Measurements from ENCODE around the gene ETV6. TPM values are rescaled to one million over a fixed set of nuclear protein-coding genes. Genes with fewer than 3 reads are reported as not detected.

ETV6 gene
- total RNA-seq, 2 experiments from 2014 or later, result 55.3 to 57.5 TPM

- no peak overlapping the region for H3K27ac Mint-ChIP-seq
- H3K27me3 Mint-ChIP-seq, result no peaks in the 10 kb centered on the region
- peaks cover 54% of the 10 kb centered on the region for H3K36me3 Mint-ChIP-seq
- intact Hi-C loops (cut with micrococcal nuclease), result loop anchor here (5.0 kb wide), 3 partner anchors 67 to 227 kb away; no protein-coding TSS in a partner anchor
- peaks cover 49% of the 10 kb centered on the region for H3K4me1 Mint-ChIP-seq (ENCODE audit: low read depth)
- ChIA-PET POLR2A (no interaction called here), CTCF (no interaction called here)
- no peaks in the 10 kb centered on the region for H3K9me3 Mint-ChIP-seq
- DNase-seq, result no peak
- no peak overlapping the region for H3K4me3 Mint-ChIP-seq
These were observed 229.8 kb downstream of the ETV6 start for GRCh38 chr12:11879306-11879705.

GRCh38 chr12:11880381-11880780 is 230.9 kb downstream of the ETV6 start:
- CTCF ChIA-PET, result no interaction called here
- Mint-ChIP-seq H3K4me1 (ENCODE audit: low read depth) (peaks cover 41% of the 10 kb centered on the region), H3K36me3 (peaks cover 64% of the 10 kb centered on the region), H3K4me3 (no peak overlapping the region), H3K27me3 (no peaks in the 10 kb centered on the region), H3K27ac (no peak overlapping the region), H3K9me3 (no peaks in the 10 kb centered on the region)
- no peak for DNase-seq
- POLR2A ChIA-PET, result no interaction called here
- intact Hi-C loops (cut with micrococcal nuclease), result no loop called here

- ChIA-PET POLR2A (interaction anchor here (0.5 kb wide), 1 partner anchor 232 kb away, joined by 3 read pairs; no protein-coding TSS in a partner anchor), CTCF (no interaction called here)
- intact Hi-C loops (cut with micrococcal nuclease), result no loop called here
- peaks cover 69% of the 10 kb centered on the region for H3K36me3 Mint-ChIP-seq
- no peak overlapping the region for H3K27ac Mint-ChIP-seq
- no peaks in the 10 kb centered on the region for H3K27me3 Mint-ChIP-seq
- no peak for DNase-seq
- no peak overlapping the region for H3K4me3 Mint-ChIP-seq
- H3K4me1 Mint-ChIP-seq (ENCODE audit: low read depth), result peaks cover 26% of the 10 kb centered on the region
- no peaks in the 10 kb centered on the region for H3K9me3 Mint-ChIP-seq
These were observed 232.4 kb downstream of the ETV6 start for GRCh38 chr12:11881835-11882234.

- no peak for DNase-seq
- Mint-ChIP-seq H3K27me3 (no peaks in the 10 kb centered on the region), H3K9me3 (no peaks in the 10 kb centered on the region), H3K4me1 (ENCODE audit: low read depth) (peaks cover 21% of the 10 kb centered on the region), H3K4me3 (no peak overlapping the region), H3K36me3 (peaks cover 70% of the 10 kb centered on the region), H3K27ac (no peak overlapping the region)
- ChIA-PET CTCF (no interaction called here), POLR2A (no interaction called here)
- intact Hi-C loops (cut with micrococcal nuclease), result no loop called here
These were observed 233.0 kb downstream of the ETV6 start for GRCh38 chr12:11882301-11883019.

GRCh38 chr12:11884116-11884515 is 234.6 kb downstream of the ETV6 start:
- Mint-ChIP-seq H3K36me3 (peaks cover 69% of the 10 kb centered on the region), H3K27me3 (no peaks in the 10 kb centered on the region), H3K4me3 (no peak overlapping the region), H3K27ac (peak overlapping the region; percentile 14), H3K4me1 (ENCODE audit: low read depth) (peaks cover 21% of the 10 kb centered on the region), H3K9me3 (no peaks in the 10 kb centered on the region)
- intact Hi-C loops (cut with micrococcal nuclease), result no loop called here
- CTCF ChIA-PET, result no interaction called here
- DNase-seq, result no peak
- POLR2A ChIA-PET, result no interaction called here

GRCh38 chr12:11884706-11885105 is 235.2 kb downstream of the ETV6 start:
- Mint-ChIP-seq H3K27ac (no peak overlapping the region), H3K36me3 (peaks cover 71% of the 10 kb centered on the region), H3K9me3 (no peaks in the 10 kb centered on the region), H3K4me1 (ENCODE audit: low read depth) (peaks cover 24% of the 10 kb centered on the region), H3K27me3 (no peaks in the 10 kb centered on the region), H3K4me3 (no peak overlapping the region)
- intact Hi-C loops (cut with micrococcal nuclease), result no loop called here
- DNase-seq, result no peak
- ChIA-PET CTCF (no interaction called here), POLR2A (no interaction called here)

GRCh38 chr12:11885261-11886038 is 236.0 kb downstream of the ETV6 start:
- Mint-ChIP-seq H3K27ac (no peak overlapping the region), H3K4me3 (no peak overlapping the region), H3K9me3 (no peaks in the 10 kb centered on the region), H3K4me1 (ENCODE audit: low read depth) (peaks cover 25% of the 10 kb centered on the region), H3K36me3 (peaks cover 68% of the 10 kb centered on the region), H3K27me3 (no peaks in the 10 kb centered on the region)
- intact Hi-C loops (cut with micrococcal nuclease), result no loop called here
- no peak for DNase-seq
- ChIA-PET POLR2A (no interaction called here), CTCF (no interaction called here)

- POLR2A ChIA-PET, result no interaction called here
- no peaks in the 10 kb centered on the region for H3K9me3 Mint-ChIP-seq
- no peak overlapping the region for H3K4me3 Mint-ChIP-seq
- CTCF ChIA-PET, result no interaction called here
- peaks cover 69% of the 10 kb centered on the region for H3K36me3 Mint-ChIP-seq
- intact Hi-C loops (cut with micrococcal nuclease), result no loop called here
- DNase-seq, result no peak
- H3K27me3 Mint-ChIP-seq, result no peaks in the 10 kb centered on the region
- H3K27ac Mint-ChIP-seq, result no peak overlapping the region
- peaks cover 25% of the 10 kb centered on the region for H3K4me1 Mint-ChIP-seq (ENCODE audit: low read depth)
These were observed 236.9 kb downstream of the ETV6 start for GRCh38 chr12:11886339-11886738.

GRCh38 chr12:11888029-11888428 is 238.6 kb downstream of the ETV6 start:
- no peak overlapping the region for H3K4me3 Mint-ChIP-seq
- H3K9me3 Mint-ChIP-seq, result no peaks in the 10 kb centered on the region
- intact Hi-C loops (cut with micrococcal nuclease), result no loop called here
- no peak overlapping the region for H3K27ac Mint-ChIP-seq
- H3K4me1 Mint-ChIP-seq (ENCODE audit: low read depth), result peaks cover 23% of the 10 kb centered on the region
- H3K27me3 Mint-ChIP-seq, result no peaks in the 10 kb centered on the region
- no peak for DNase-seq
- peaks cover 74% of the 10 kb centered on the region for H3K36me3 Mint-ChIP-seq
- POLR2A ChIA-PET, result no interaction called here
- CTCF ChIA-PET, result interaction anchor here (0.9 kb wide), 2 partner anchors 54 to 306 kb away, joined by 3 to 5 read pairs; no protein-coding TSS in a partner anchor

- Mint-ChIP-seq H3K36me3 (peaks cover 56% of the 10 kb centered on the region), H3K4me1 (ENCODE audit: low read depth) (peaks cover 29% of the 10 kb centered on the region), H3K9me3 (no peaks in the 10 kb centered on the region), H3K4me3 (no peak overlapping the region), H3K27me3 (no peaks in the 10 kb centered on the region), H3K27ac (peak overlapping the region; percentile 26)
- POLR2A ChIA-PET, result no interaction called here
- intact Hi-C loops (cut with micrococcal nuclease), result no loop called here
- CTCF ChIA-PET, result no interaction called here
- DNase-seq, result no peak
These were observed 241.9 kb downstream of the ETV6 start for GRCh38 chr12:11891346-11891745.

GRCh38 chr12:11891754-11892386 is 242.4 kb downstream of the ETV6 start:
- peaks cover 51% of the 10 kb centered on the region for H3K36me3 Mint-ChIP-seq

GRCh38 chr12:11893998-11894397 is 244.5 kb downstream of the ETV6 start:
- intact Hi-C loops (cut with micrococcal nuclease), result no loop called here
- peaks cover 29% of the 10 kb centered on the region for H3K4me1 Mint-ChIP-seq (ENCODE audit: low read depth)
- POLR2A ChIA-PET, result no interaction called here
- peaks cover 38% of the 10 kb centered on the region for H3K36me3 Mint-ChIP-seq
- no peaks in the 10 kb centered on the region for H3K9me3 Mint-ChIP-seq
- H3K27ac Mint-ChIP-seq, result no peak overlapping the region
- H3K27me3 Mint-ChIP-seq, result no peaks in the 10 kb centered on the region
- CTCF ChIA-PET, result no interaction called here
- H3K4me3 Mint-ChIP-seq, result no peak overlapping the region
- DNase-seq, result no peak

More at GRCh38 chr12:11891754-11892386, 242.4 kb downstream of the ETV6 start:
- no peaks in the 10 kb centered on the region for H3K27me3 Mint-ChIP-seq
- CTCF ChIA-PET, result interaction anchor here (0.6 kb wide), 1 partner anchor 193 kb away, joined by 3 read pairs; no protein-coding TSS in a partner anchor
- peaks cover 33% of the 10 kb centered on the region for H3K4me1 Mint-ChIP-seq (ENCODE audit: low read depth)
- no peak for DNase-seq
- POLR2A ChIA-PET, result no interaction called here
- peak overlapping the region; percentile 26 for H3K27ac Mint-ChIP-seq
- H3K4me3 Mint-ChIP-seq, result no peak overlapping the region
- intact Hi-C loops (cut with micrococcal nuclease), result no loop called here
- no peaks in the 10 kb centered on the region for H3K9me3 Mint-ChIP-seq
